Natural killer cell (primary cell): Measurements from ENCODE around the gene BTBD9. TPM values are rescaled to one million over a fixed set of nuclear protein-coding genes. Genes with fewer than 3 reads are reported as not detected.

Experiments
- ATAC-seq, 3 donors: fragments of 150-1000 bp in 2 of 3; fragments of 200-7000 bp in 1 of 3; cut with Tn5 transposase; 1 replicate in 1 of 3; 2 replicates in 2 of 3; pipeline ENCODE4 v1.10.0; 2021; ENCODE audit warnings: mild to moderate bottlenecking in 2 of 3, moderate library complexity in 2 of 3
- DNase-seq, 2 donors: peaks; one replicate each; pipeline versions ENCODE4 v3.0.0 to v3.0.0-alpha.2; 2013 to 2021; ENCODE audit warnings: mixed read lengths in 1 of 2
- H3K27ac ChIP-seq: one replicate; pipeline ENCODE4 v1.5.1; 2013; ENCODE audit warnings: mild to moderate bottlenecking, low read length
- H3K27me3 ChIP-seq: one replicate; pipeline ENCODE4 v1.6.1; 2013; ENCODE audit warnings: low read length; ENCODE audit not compliant: control insufficient read depth, insufficient read depth
- H3K36me3 ChIP-seq: one replicate; pipeline ENCODE4 v1.6.1; 2013; ENCODE audit warnings: low read length; ENCODE audit not compliant: control insufficient read depth, insufficient read depth
- H3K4me1 ChIP-seq: one replicate; pipeline ENCODE4 v1.6.1; 2013; ENCODE audit warnings: low read length; ENCODE audit not compliant: control insufficient read depth, insufficient read depth
- H3K4me3 ChIP-seq: one replicate; pipeline ENCODE4 v1.5.1; 2013; ENCODE audit warnings: low read length
- H3K9me3 ChIP-seq: one replicate; pipeline ENCODE4 v1.6.1; 2013; ENCODE audit warnings: low read length; ENCODE audit not compliant: control insufficient read depth, insufficient read depth
- H3K27ac Mint-ChIP-seq, 2 donors: one replicate each; pipeline ENCODE4 v1.8.0; 2022; ENCODE audit warnings: mild to moderate bottlenecking in 2 of 2, mixed read lengths in 2 of 2, moderate library complexity in 1 of 2
- H3K27me3 Mint-ChIP-seq, 2 donors: one replicate each; pipeline ENCODE4 v1.8.0; 2022; ENCODE audit warnings: low read depth in 2 of 2, mixed read lengths in 2 of 2
- H3K36me3 Mint-ChIP-seq: one replicate; pipeline ENCODE4 v1.8.0; 2022; ENCODE audit warnings: mixed read lengths
- H3K4me1 Mint-ChIP-seq, 2 donors: one replicate each; pipeline ENCODE4 v1.8.0; 2022; ENCODE audit warnings: mixed read lengths in 2 of 2
- H3K4me3 Mint-ChIP-seq: one replicate; pipeline ENCODE4 v1.8.0; 2022; ENCODE audit warnings: mild to moderate bottlenecking, moderate library complexity, mixed read lengths
- H3K9me3 Mint-ChIP-seq, 2 donors: one replicate each; pipeline ENCODE4 v1.8.0; 2022; ENCODE audit warnings: mixed read lengths in 2 of 2
- CTCF ChIP-seq: fragments of 200-600 bp; IDR thresholded peaks from one replicate; pipeline ENCODE4 v1.8.0; 2022; ENCODE audit warnings: antibody characterized with exemption
- WGBS: methylation state at CpG from one replicate; pipeline ENCODE4 v1.1.7; 2013; ENCODE audit warnings: missing lambda C conversion rate; ENCODE audit not compliant: insufficient coverage; 5-methylcytosine and 5-hydroxymethylcytosine counted together
- intact Hi-C: fragments of 100-400 bp; cut with micrococcal nuclease; formaldehyde crosslinking; loops from one replicate; pipeline ENCODE4 v1.14.2; 2022
- total RNA-seq, 4 donors: library from RNA; stranded (reverse); fragments of 120-200 nt in 1 of 4; gene quantifications; one replicate each; pipeline versions ENCODE4 v1.2.3 to v1.2.4, GENCODE V29; 2013 to 2022

BTBD9 gene
- total RNA-seq, 3 donors from 2014 or later (not counting 1 experiment from before 2014, with no cell fraction given) = 51.6 to 70.3 (median 54.3) TPM

- Mint-ChIP-seq H3K4me1 (no peaks in the 10 kb centered on the region), H3K9me3 (no peaks in the 10 kb centered on the region), H3K27me3 (no peaks in the 10 kb centered on the region), H3K4me3 (no peak overlapping the region), H3K36me3 (no peaks in the 10 kb centered on the region), H3K27ac (no peak overlapping the region)
- TF ChIP-seq CTCF = no peak
- H3K4me1 ChIP-seq = no peaks in the 10 kb centered on the region
- H3K27me3 ChIP-seq = no peaks in the 10 kb centered on the region
- no peaks in the 10 kb centered on the region for H3K36me3 ChIP-seq
- DNase-seq (no peak), ATAC-seq (no peak)
- H3K4me3 ChIP-seq = no peak overlapping the region
- no peaks in the 10 kb centered on the region for H3K9me3 ChIP-seq
- no peak overlapping the region for H3K27ac ChIP-seq
- WGBS = 100% methylated on average over 1 of the region's 2 CpGs
- intact Hi-C loops = no loop called here
Measured at GRCh38 chr6:38651121-38651784, 11.5 kb upstream of the BTBD9 start.

GRCh38 chr6:38650207-38650752 lies 10.6 kb upstream of the BTBD9 start:
- no peaks in the 10 kb centered on the region for H3K9me3 Mint-ChIP-seq

GRCh38 chr6:38649744-38650143 lies 10.0 kb upstream of the BTBD9 start:
- no peak for TF ChIP-seq CTCF
- no peaks in the 10 kb centered on the region for H3K27me3 Mint-ChIP-seq
- Histone ChIP-seq H3K9me3 (no peaks in the 10 kb centered on the region), H3K4me1 (no peaks in the 10 kb centered on the region), H3K27ac (no peak overlapping the region), H3K36me3 (no peaks in the 10 kb centered on the region), H3K4me3 (no peak overlapping the region), H3K27me3 (no peaks in the 10 kb centered on the region)
- intact Hi-C loops = no loop called here
- no peak overlapping the region for H3K27ac Mint-ChIP-seq
- H3K4me1 Mint-ChIP-seq = no peaks in the 10 kb centered on the region
- no peaks in the 10 kb centered on the region for H3K36me3 Mint-ChIP-seq
- DNase-seq = no peak
- H3K4me3 Mint-ChIP-seq = no peak overlapping the region
- 100% methylated on average over 2 of the region's 2 CpGs for WGBS
- H3K9me3 Mint-ChIP-seq = no peaks in the 10 kb centered on the region
- no peak for ATAC-seq

More at GRCh38 chr6:38650207-38650752, 10.6 kb upstream of the BTBD9 start:
- TF ChIP-seq CTCF = no peak
- ATAC-seq (no peak), DNase-seq (no peak)
- no peaks in the 10 kb centered on the region for H3K27me3 Mint-ChIP-seq
- H3K4me1 Mint-ChIP-seq = no peaks in the 10 kb centered on the region
- WGBS = 75% methylated on average over 3 of the region's 5 CpGs
- intact Hi-C loops = no loop called here
- H3K36me3 Mint-ChIP-seq = no peaks in the 10 kb centered on the region
- Histone ChIP-seq H3K4me3 (no peak overlapping the region), H3K27me3 (no peaks in the 10 kb centered on the region), H3K27ac (no peak overlapping the region), H3K36me3 (no peaks in the 10 kb centered on the region), H3K9me3 (no peaks in the 10 kb centered on the region), H3K4me1 (no peaks in the 10 kb centered on the region)
- H3K4me3 Mint-ChIP-seq = no peak overlapping the region
- H3K27ac Mint-ChIP-seq = no peak overlapping the region

- ATAC-seq = no peak
- Histone ChIP-seq H3K4me3 (no peak overlapping the region), H3K27me3 (no peaks in the 10 kb centered on the region), H3K36me3 (no peaks in the 10 kb centered on the region), H3K9me3 (no peaks in the 10 kb centered on the region), H3K27ac (no peak overlapping the region), H3K4me1 (no peaks in the 10 kb centered on the region)
- Mint-ChIP-seq H3K36me3 (no peaks in the 10 kb centered on the region), H3K27ac (no peak overlapping the region), H3K27me3 (no peaks in the 10 kb centered on the region), H3K9me3 (no peaks in the 10 kb centered on the region), H3K4me3 (no peak overlapping the region), H3K4me1 (no peaks in the 10 kb centered on the region)
- no peak for TF ChIP-seq CTCF
- no peak for DNase-seq
- intact Hi-C loops = no loop called here
Measured at GRCh38 chr6:38648629-38649028, 8.9 kb upstream of the BTBD9 start.
